H1 (cell line): ENCODE measurements around the gene HRH1.

ENCODE experiments used
- CREB1 ChIP-seq: IDR thresholded peaks from 2 replicates; pipeline ENCODE4 v1.6.1; 2012; ENCODE audit warnings: inconsistent platforms
- EZH2 ChIP-seq: fragments of 200-600 bp; sonication (generic); IDR thresholded peaks from 2 replicates; pipeline ENCODE4 v1.7.1; 2012; ENCODE audit warnings: low read depth, mild to moderate bottlenecking, moderate library complexity, low read length, inconsistent platforms; ENCODE audit not compliant: severe bottlenecking
- PHF8 ChIP-seq: fragments of 200-600 bp; sonication (generic); conservative IDR thresholded peaks from 2 replicates; pipeline ENCODE4 v1.7.1; 2012; ENCODE audit warnings: low read depth, mild to moderate bottlenecking, inconsistent platforms, low read length, moderate library complexity
- POLR2A ChIP-seq, 2 experiments: IDR thresholded peaks; 1 replicate in 1 of 2; 2 replicates in 1 of 2; pipeline ENCODE4 v1.6.1; 2011; ENCODE audit warnings: low read depth in 2 of 2, low read length in 2 of 2, mild to moderate bottlenecking in 2 of 2; ENCODE audit errors: control extremely low read depth in 1 of 2
- POLR2AphosphoS5 ChIP-seq: IDR thresholded peaks from 2 replicates; pipeline ENCODE4 v1.6.1; 2011; ENCODE audit warnings: low read depth, low read length
- RAD21 ChIP-seq, 2 experiments: IDR thresholded peaks in 1 of 2; conservative IDR thresholded peaks in 1 of 2; 2 replicates each; pipeline ENCODE4 v1.6.1; 2011; ENCODE audit warnings: low read depth in 2 of 2, low read length in 2 of 2, improper control_type of control experiment in 1 of 2, inconsistent platforms in 1 of 2, mild to moderate bottlenecking in 1 of 2, moderate library complexity in 1 of 2
- ZNF274 ChIP-seq: IDR thresholded peaks from 2 replicates; pipeline ENCODE4 v1.7.0; 2012; ENCODE audit warnings: low read length, borderline replicate concordance; ENCODE audit errors: extremely low read depth
- TF ChIP-seq, protein P1 (sequence below): IDR thresholded peaks from 2 replicates; pipeline ENCODE4 v1.6.1; 2012; ENCODE audit warnings: inconsistent platforms
- TF ChIP-seq, protein P2 (sequence below), 3 experiments: IDR thresholded peaks; 1 replicate in 2 of 3; 2 replicates in 1 of 3; pipeline versions ENCODE4 v1.5.1 to v1.6.1; 2011; ENCODE audit warnings: low read length in 3 of 3, mild to moderate bottlenecking in 3 of 3, inconsistent platforms in 2 of 3, low read depth in 1 of 3, moderate library complexity in 1 of 3; ENCODE audit not compliant: insufficient read depth in 1 of 3; ENCODE audit errors: control extremely low read depth in 1 of 3

DNA sequence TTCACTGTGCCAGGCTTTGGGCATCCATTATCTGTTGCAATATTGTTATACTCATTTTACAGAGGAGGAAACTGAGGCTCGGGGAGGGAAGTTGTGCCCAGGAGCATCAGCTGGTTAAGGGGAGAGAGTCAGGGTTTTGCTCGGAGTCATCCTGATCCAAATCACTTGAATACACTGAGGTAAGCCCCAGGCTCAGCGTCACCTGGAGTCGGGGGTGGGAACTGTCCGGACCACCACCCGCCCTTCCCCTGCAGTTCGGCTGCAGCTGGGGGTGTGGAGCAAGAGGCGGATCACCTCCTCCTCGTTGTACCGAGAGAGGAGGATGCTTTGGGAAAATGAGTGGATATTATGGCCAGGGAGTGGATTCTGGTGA, 646 bp downstream of the HRH1 start:
- no peak for TF ChIP-seq ZNF274
- TF ChIP-seq PHF8: no peak
- no peak for TF ChIP-seq POLR2A (IDR thresholded peaks at IDR 0.05; ENCODE audit: control extremely low read depth in 1 of 2, low read depth in 2 of 2, low read length in 2 of 2)
- TF ChIP-seq, protein P1, sequence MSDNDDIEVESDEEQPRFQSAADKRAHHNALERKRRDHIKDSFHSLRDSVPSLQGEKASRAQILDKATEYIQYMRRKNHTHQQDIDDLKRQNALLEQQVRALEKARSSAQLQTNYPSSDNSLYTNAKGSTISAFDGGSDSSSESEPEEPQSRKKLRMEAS: no peak
- TF ChIP-seq CREB1: no peak
- no peak for TF ChIP-seq POLR2AphosphoS5
- TF ChIP-seq, protein P2, sequence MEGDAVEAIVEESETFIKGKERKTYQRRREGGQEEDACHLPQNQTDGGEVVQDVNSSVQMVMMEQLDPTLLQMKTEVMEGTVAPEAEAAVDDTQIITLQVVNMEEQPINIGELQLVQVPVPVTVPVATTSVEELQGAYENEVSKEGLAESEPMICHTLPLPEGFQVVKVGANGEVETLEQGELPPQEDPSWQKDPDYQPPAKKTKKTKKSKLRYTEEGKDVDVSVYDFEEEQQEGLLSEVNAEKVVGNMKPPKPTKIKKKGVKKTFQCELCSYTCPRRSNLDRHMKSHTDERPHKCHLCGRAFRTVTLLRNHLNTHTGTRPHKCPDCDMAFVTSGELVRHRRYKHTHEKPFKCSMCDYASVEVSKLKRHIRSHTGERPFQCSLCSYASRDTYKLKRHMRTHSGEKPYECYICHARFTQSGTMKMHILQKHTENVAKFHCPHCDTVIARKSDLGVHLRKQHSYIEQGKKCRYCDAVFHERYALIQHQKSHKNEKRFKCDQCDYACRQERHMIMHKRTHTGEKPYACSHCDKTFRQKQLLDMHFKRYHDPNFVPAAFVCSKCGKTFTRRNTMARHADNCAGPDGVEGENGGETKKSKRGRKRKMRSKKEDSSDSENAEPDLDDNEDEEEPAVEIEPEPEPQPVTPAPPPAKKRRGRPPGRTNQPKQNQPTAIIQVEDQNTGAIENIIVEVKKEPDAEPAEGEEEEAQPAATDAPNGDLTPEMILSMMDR (IDR thresholded peaks at IDR 0.05; ENCODE audit: control extremely low read depth in 1 of 3, insufficient read depth in 1 of 3, low read depth in 1 of 3, low read length in 3 of 3): peak in 2 of 3 experiments; percentile 26 to 46; a peak in 2 of 4 replicates
- TF ChIP-seq EZH2: peak; percentile 36
- peak in 1 of 2 experiments; percentile 12; a peak in 2 of 4 replicates for TF ChIP-seq RAD21 (IDR thresholded peaks at IDR 0.05 in 1 of 2, conservative IDR thresholded peaks at IDR 0.05 in 1 of 2; ENCODE audit: low read depth in 2 of 2, low read length in 2 of 2)
